HG03045 (cell line): ENCODE measurements around the gene STX7.
"Not testable (repeated sequence)": the region's sequence is repeated elsewhere in the genome, so short reads cannot be mapped to it uniquely, and the experiment has no call there.

Experiments
- ATAC-seq: cut with Tn5 transposase; IDR thresholded peaks from one replicate; pipeline ENCODE4 v1.9.1; 2021; ENCODE audit warnings: mild to moderate bottlenecking, moderate library complexity; ENCODE audit not compliant: unreplicated experiment

Gene STX7, protein sequence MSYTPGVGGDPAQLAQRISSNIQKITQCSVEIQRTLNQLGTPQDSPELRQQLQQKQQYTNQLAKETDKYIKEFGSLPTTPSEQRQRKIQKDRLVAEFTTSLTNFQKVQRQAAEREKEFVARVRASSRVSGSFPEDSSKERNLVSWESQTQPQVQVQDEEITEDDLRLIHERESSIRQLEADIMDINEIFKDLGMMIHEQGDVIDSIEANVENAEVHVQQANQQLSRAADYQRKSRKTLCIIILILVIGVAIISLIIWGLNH

DNA sequence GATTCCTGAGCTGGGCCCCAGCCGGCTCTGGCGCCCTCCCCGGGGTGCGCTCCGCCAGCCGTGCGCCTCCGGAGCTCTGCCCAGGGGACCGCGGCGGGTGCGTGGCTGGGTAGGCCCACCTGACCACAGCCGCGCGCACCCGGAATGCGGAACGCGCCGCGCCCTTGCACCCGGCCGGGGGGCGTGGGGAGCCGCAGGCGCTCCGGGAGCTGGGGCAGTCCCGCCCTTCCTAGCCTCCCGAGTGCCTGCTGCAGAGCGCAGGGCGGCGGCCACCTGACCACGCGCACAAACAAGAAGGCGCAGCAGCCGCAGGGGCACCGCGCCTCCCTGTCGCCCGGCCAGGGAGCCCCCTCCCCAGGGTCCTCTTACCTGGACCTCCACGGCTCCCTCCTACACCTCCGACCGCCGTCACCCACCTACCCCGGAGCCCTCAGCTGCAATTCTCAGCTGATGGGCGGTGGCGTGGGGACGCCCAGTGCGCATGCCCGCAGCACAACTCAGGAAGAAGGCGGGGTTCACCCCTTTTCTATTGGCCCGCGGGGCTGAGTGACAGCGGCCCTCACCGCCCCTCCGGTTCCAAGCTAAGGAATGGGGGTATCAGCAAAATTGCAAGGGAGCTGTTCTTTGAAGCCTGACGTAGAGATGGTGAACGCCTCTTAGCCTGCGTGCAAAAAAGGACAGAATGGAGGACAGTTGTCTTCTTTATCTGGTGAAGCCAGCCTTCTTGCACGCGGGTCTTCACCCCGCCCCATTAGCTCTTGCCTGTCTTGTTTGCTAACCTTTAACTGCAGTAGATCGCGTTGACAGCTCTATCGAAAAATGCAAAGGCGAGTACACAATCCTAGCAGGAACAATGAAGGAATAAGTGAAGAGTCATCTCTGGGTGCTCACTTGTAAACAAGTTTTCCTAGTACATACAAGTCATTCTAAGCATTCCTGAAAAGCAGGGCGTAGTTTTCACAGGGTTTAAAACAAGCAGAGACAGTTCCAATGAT, at the start of gene STX7:
Gene STX7 (minus strand): TSS at position 479 of the 995 bp plus-strand sequence. CDS start 9,586 bp downstream, outside the sequence.
- peak; percentile 96 for ATAC-seq

DNA sequence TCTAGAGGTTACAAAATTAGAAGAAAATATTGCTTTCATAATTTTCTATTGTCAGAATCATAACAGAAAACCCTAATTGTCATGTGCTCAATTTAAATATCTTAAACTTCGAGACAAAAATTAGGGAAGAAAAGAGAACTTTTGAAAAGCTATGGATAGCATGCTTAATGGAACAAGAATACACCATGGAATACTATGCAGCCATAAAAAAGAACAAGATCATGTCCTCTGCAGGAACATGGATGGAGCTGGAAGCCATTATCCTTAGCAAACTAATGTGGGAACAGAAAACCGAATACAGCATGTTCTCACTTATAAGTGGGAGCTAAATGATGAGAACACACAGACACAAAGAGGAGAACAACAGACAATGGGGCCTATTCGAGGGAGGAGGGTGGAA, 47.2 kb upstream of the STX7 start:
- ATAC-seq = not testable (repeated sequence)

DNA sequence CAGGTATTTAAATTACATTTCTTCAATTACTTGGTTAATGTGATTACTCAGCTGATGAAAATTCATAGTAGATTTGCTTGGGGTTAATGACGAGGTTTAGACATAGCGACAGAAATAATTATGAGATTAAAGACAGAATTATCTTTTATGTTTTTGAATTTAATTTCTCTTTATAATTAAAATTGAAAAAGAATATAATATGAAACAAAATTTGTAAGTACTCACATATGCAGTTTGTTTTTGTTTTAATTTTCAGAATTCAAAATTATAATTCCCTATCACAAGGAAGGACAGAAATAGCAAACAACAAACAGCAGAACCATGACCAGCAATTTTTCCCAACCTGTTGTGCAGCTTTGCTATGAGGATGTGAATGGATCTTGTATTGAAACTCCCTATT, 39.5 kb upstream of the STX7 start, which contains the start of gene TAAR8:
Gene TAAR8 (plus strand): TSS at position 301 of the 400 bp plus-strand sequence. CDS start 21 bp downstream, at position 322.
- no peak for ATAC-seq

DNA sequence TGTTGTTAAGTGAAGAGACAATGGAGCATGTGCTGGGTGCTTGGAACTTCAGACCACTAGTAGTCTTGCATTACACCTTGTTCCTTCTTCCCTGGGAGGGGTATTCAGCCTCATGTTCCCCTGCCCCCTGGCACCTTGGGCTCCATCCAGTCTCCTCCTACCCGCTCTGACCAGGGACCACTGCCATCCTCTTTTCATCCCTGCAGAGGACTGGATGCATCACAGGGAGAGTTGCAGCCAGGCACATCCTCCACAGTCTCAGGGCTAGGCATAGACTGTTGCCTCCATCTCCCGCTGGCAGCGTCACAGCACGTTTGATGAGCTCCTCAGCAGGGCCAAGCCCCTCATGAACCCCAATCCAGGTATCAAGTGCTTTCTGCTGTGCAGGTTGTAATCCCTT, 38.3 kb upstream of the STX7 start:
- no peak for ATAC-seq

DNA sequence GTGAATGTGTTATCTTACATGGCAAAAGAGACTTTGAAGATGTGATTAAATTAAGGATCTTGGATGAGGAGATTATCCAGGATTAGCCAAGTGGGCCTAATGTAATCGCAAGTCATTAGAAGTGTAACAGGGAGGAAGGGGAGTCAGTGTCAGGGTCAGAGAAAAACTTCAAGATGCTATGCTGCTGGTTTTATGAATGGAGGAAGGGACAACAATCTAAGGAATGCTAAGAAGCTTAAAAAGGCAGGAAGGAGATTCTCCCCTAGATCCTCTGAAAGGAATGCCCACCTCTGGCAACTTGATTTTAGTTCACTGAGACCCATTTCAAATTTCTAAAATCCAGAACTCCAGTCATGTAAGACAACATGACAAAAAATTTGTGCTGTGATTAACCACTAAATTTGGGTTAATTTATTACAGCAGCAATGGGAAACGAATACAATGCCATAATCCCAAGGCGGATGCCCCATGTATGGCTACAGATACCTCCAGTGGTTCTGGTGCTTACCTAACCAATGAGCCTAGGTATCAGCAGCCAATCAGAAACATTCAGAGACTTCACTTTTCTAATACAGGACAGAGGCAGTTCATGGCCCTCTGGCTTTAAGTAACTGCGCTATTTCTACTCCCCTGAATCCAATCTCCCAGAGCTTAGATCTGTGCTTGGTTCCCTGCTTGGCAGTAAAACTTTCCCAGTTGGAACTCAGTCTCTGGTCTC, 36.0 kb upstream of the STX7 start:
- no peak for ATAC-seq

DNA sequence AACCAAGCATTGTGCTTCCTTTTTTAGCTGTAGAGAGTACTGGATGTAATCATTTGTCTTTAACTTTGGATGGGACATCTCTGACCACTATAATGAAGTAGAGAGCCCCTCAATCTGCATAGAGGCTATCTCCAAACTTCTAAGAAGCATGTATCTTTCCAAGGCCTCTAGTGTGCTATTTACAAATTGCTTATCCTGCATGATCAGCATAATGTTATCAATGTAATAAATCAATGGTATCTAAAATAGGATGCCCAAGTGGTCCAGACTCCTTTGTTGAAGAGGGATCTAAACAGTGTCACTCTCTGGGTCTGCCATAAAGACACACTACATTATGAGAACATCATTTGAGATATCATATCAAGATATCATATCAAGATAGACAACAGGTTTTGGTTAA, 31.9 kb upstream of the STX7 start:
- no peak for ATAC-seq

DNA sequence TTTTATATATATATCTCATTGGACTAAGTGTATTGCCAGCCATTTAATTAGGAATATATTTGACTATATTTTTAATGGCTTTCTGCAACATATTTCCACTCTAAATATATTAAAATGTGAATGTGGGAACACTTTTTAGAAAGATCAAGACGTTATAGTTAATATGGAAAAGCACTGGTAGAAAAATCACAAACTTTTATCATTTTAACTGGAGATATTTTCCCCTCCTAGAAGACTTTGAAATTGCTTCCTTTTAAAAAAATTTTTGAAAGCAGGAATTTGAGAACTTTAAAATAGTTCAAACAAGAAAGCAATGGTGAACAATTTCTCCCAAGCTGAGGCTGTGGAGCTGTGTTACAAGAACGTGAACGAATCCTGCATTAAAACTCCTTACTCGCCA, 25.1 kb upstream of the STX7 start, which contains the start of gene TAAR9:
Gene TAAR9 (plus strand): TSS at position 301 of the 400 bp plus-strand sequence. CDS start 13 bp downstream, at position 314.
- ATAC-seq = no peak

DNA sequence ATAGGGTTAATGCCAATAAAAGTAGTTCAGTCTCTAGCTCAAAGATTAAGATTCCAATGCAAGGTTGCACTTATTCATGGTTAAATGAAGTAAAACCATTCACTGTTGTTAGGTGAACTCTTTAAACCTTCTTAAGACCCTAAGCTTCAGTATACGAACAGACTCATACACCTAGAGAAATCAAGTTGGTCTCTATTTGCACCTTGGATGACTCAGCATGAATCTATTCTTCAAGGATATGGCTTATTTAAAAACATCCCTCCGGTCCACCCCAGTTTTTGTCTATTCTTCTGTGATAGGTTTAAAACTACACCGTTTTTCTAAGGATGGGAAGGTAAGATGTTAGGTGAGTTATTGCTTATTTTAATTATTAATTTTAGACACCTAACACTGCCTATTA, 24.2 kb upstream of the STX7 start:
- ATAC-seq = no peak

DNA sequence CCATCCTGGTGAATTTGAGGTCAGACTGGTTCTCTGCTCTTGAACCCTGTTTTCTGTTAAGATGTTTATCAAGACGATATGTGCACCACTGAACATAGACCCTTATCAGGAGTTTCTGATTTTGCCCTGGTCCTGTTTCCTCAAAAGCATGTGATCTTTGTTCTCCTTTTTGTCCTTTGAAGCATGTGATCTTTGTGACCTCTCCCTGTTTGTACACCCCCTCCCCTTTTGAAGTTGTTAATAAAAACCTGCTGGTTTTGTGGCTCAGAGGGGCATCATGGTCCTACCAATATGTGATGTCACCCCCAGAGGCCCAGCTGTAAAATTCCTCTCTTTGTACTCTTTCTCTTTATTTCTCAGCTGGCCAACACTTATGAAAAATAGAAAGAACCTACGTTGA, 21.6 kb upstream of the STX7 start:
- not testable (repeated sequence) for ATAC-seq

DNA sequence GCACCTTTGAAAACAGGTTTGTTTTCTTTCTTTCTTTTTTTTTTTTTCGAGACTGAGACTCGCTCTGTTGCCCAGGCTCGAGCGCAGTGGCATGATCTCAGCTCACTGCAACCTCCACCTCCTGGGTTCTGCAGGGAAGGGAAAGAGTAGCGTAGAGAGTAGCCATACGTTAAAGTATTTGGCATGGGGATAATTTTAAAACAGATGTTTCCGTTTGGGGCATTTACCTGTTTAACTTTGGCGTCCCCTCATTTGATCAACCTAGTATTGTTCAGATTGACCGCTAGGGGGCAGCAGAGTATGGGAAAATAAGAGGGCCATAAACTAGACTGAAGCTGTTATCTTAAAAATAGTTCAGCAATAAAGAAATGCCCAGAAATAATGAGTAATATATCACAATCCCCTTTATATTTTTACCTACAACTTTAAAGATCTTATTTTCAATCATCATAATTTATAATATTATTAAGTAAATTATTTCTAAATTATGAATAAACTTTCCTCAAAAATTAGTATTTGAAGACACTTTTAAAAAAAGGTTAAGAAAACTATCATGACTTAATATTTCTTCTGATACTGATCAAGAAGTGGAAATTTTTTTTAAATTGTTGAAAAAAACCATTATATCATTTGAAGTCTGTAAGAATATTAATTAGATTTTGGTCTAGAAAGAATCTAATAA, 17.5 kb upstream of the STX7 start:
- peak; percentile 90 for ATAC-seq

DNA sequence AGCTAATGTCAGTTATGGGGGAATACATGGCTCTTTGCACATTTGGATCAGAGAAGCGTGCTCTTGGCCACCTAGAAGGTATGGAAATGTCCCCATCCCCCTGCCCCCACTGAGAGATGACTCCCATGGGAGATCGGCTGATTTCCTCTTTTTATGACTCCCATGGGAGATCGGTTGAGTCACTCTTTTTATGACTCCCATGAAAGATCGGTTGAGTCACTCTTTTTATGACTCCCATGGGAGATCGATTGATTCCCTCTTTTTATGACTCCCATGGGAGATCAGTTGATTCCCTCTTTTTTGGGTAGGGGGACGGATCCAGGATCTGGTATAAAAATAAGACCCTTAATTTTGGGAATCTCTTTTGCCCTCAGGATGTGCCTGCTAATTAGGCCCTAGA, 14.9 kb upstream of the STX7 start:
- no peak for ATAC-seq

DNA sequence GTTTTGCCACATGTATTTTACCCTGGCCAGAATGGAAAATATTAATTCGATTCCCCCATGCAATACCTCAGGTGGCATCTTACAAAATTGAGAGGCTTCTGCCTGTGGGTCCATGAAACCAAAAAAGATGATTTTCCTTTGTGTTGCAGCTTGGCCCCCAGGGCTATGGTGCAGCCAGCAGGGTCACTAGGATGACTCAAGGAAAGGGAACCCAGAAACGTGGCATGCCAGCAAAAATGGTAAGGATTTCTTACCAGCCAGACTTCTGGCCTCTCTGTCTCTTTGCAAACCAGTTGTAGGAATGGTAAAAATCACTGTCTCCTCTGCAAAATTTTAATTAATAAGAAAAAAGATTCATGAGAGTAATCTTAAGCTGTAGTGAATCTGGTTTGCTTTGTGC, 13.5 kb upstream of the STX7 start:
- ATAC-seq = no peak

DNA sequence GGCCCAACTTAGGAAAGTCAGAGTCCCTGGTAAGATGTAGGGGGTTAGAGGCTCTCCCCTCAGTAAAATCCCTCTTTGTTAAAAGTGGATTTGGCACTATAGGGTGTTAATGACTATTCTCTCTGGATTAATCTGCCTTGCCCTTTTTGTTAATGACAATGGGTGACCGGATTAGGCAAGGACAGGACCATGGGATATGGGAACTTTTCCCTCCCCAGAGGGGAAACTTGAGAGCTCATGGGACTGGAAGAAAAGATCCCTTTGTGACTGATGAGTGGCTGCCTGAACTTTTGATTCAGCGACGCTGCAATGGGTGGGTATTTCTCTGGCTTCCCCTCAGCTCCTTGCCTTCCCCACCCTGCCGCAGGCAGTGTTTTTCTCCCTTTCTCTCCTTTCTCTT, 12.9 kb upstream of the STX7 start:
- no peak for ATAC-seq

DNA sequence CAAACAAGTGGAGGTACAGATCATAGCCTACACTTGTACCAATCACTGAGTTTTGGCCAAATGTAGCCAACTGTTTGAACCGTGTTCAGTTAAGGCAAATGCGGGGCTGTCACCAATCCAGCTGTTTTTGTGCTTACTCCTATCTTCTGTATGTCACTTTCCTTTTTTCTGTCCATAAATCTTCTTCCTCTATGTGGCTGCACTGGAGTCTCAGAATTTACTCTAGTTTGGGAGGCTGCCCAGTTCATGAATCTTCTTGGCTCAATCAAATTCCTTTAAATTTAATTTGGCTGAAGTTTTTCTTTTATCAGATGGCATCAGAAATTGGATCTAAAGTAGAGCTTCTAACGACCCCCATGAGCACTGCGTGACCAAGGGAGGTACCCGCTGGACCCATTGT, 11.7 kb upstream of the STX7 start:
- ATAC-seq = no peak

DNA sequence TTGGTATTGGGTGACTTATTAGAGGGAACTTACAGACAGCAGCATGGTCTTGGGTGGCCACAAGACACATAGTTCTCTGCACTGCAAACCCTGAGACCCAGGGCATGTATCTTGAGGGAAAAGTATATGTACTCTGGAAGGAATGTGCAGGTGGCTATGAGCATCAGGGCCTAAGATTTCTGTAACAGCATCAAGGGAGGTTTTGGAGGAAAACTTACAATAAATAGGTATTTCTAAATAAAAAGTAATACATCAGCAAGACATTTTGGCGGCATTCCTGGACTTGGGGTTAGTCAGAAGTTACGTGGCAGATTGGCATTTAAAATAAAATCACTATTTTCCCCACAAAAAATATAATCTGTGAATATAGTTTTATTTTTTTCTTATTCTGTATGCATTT, 8.0 kb upstream of the STX7 start:
- no peak for ATAC-seq

DNA sequence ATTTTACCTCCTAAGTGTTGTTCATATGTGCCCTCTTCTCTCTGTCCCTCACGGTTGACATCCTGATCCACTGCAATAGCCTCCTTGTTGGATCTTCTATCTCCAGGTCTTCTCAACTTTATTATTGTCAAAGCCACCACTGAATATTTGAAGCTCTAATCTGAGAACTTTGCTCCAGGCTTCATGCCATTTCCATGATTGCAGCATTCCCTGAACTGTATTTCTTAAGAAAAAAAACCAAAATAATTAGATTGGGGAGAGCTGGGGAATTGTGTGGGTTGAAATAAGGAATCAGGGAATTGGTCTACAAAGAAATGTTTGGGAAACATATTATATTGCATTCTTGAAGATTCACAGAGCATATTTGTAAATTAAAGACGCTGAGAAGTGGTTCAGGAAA, 2.5 kb upstream of the STX7 start:
- no peak for ATAC-seq

DNA sequence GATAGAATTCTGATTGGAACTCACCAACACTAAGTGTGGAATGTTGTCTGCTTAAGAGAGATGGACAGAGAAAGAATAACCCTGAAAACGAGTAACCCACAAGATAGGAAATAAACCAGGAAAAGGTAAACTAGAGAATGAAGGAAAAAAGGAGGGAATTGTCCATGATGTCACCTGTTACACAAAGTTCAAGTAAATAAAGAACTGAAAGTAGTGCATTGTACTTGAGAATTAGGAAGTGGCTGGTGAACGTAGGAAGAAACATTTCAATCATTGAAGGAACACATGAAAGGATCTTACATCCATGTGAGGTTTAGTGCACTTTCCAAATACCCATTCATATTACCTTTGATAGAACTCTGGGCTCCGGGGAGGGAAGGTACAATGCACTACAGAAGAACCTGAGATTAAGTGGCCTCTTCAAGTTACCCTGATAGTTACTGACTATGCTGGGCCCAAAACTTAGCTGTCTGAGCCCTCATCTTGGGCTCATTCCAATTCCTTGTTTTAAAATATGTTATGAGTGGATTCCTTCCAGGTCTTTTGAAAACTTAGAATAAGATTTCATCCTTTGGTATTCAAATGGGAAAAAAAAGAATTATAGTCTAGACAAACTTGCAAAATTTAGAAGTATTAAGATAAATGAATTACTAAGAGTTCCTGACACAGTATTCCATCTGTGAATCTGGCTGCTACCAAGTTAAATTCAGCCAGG, 1.1 kb upstream of the STX7 start:
- ATAC-seq = no peak

DNA sequence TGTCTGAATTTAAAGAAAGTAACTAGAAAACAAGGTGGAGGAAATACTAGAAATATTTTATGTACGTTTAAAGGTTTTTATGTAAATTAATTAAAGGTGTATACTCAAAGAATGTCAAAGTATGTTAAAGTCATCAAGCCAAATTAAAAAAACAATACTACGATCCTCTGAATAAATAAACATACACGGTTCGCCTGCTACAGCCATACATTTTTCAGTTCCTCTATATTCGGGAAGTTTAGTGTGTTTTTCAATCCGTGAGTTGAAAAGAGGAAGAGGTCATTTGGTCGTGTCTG, 626 bp downstream of the STX7 start:
- ATAC-seq = no peak

DNA sequence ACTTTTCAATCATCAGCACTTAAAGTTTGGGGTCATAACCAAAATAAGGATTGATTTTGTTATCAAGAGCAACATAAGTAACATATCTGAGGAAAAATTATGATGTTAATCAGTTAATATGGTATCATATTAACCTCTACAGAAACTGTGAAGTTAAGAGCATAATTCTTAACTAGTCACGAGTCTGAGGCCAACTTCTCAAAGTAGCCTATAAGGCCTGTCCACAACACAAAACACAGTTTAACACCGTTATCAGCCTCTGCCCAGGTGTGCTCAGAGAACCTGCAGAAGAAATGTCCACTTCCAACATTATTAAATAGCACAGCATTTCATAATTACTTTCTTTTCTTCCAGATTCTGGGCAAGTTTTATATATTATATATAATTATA, 1.1 kb downstream of the STX7 start:
- ATAC-seq = no peak

DNA sequence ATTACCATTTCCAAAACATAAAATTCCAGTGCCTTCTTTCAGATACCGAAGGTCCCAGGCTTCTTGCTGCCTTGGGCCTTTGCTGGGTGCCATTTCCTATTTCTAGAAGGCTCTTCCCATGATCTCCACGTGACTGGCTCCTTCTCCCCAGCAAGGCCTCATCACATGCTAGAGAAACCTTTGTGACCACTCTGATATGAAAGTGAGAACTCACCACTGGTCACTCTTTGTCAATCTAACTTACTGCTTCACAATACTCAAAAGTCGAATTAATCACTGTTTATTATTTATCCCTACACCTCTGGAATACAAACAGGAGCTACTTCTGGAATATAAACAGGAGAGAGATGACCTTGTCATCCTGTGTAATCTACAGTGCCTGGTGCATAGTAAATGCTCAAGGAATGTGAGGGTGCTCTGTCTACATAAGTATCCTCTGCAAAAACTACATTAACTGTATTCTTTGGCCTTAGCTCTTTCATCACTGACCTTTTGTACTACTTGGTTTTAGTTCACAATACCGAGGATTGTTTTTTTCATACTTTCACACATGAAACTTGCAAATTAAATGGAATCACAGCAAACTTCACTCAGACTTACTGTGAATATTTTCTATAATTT, 1.6 kb downstream of the STX7 start:
- no peak for ATAC-seq
